GM18868 (cell line): Measurements from ENCODE around the gene RHOF.

Experiments used
- ATAC-seq: cut with Tn5 transposase; IDR thresholded peaks from one replicate; pipeline ENCODE4 v1.9.1; 2021; ENCODE audit warnings: mild to moderate bottlenecking, moderate library complexity; ENCODE audit not compliant: unreplicated experiment

RHOF gene

DNA sequence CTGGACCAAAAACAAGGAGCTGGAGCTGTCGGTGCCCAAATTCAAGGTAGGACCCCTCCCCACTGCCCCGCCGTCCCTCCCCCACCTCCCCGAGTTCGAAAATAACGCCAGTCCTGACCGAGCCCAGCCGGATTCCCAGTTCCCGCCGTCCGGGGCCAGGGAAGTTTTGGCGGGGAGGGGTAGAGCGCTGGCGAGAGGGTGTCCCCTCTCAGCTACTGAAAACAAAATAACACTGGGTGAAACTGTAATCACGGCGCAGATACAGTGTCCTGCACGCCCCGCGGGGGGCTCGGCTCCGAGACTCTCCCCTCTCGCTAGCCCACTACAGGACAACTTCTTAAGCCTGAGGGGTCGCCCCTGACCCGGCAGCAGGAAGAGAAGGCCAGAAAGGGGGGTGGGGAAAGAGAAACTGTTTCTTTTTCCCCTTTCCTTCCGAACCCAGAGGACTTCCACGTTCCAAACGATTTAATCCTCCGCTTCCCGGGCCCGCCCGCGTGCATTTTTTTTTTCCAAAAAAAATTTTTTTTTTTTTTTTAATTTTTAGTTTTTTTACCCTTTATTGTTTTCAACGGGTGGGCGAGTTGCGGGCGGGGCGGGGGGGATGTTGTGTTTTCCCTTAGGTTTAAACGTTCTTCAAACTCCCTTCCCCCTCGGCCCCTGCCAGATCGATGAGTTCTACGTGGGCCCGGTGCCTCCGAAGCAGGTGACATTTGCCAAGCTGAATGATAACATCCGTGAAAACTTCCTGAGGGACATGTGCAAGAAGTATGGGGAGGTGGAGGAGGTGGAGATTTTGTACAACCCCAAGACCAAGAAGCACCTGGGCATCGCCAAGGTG is 11.9 kb upstream of the RHOF start:
- ATAC-seq: no peak

DNA sequence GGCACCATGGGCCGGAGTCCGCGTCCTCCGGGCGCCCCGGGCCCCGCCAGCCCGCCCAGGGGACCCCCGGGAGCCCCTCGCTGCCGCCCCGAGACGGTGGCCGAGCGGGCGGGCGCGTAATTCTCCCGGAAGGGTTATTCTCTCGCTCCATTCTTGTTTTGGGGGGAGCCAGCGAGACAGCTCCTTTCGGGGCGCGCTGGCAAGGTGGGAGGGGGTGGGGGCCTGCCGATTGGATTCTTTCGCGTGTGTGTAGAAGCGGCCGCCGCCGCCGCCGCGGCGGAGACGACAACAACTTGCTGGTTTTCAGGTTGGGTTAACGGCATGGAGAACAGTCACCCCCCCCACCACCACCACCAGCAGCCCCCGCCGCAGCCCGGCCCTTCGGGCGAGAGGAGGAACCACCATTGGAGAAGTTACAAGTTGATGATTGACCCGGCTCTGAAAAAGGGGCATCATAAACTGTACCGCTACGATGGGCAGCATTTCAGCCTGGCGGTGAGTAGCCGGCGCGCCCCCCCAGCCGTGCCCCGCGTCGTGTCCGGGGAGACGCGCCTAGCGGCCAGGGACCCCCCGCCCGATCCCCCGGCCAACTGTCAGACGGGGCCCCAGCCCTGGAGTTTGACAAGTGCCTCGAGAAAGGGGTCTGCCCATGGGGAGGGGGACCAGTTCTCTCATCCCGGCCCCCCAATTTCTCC is 11.1 kb upstream of the RHOF start:
- no peak for ATAC-seq

- no peak for ATAC-seq
These were observed 10.5 kb upstream of the RHOF start, which contains the start of gene SETD1B for GRCh38 chr12:121803861-121804416. Gene SETD1B (plus strand): TSS chr12:121804009. CDS start chr12:121804738, 729 bp downstream.

GRCh38 chr12:121802843-121803698 is 9.6 kb upstream of the RHOF start:
- ATAC-seq: peak; percentile 46

GRCh38 chr12:121802485-121802842 is 9.0 kb upstream of the RHOF start:
- no peak for ATAC-seq

- ATAC-seq: no peak
These were observed 8.4 kb upstream of the RHOF start for GRCh38 chr12:121801595-121802484.

DNA sequence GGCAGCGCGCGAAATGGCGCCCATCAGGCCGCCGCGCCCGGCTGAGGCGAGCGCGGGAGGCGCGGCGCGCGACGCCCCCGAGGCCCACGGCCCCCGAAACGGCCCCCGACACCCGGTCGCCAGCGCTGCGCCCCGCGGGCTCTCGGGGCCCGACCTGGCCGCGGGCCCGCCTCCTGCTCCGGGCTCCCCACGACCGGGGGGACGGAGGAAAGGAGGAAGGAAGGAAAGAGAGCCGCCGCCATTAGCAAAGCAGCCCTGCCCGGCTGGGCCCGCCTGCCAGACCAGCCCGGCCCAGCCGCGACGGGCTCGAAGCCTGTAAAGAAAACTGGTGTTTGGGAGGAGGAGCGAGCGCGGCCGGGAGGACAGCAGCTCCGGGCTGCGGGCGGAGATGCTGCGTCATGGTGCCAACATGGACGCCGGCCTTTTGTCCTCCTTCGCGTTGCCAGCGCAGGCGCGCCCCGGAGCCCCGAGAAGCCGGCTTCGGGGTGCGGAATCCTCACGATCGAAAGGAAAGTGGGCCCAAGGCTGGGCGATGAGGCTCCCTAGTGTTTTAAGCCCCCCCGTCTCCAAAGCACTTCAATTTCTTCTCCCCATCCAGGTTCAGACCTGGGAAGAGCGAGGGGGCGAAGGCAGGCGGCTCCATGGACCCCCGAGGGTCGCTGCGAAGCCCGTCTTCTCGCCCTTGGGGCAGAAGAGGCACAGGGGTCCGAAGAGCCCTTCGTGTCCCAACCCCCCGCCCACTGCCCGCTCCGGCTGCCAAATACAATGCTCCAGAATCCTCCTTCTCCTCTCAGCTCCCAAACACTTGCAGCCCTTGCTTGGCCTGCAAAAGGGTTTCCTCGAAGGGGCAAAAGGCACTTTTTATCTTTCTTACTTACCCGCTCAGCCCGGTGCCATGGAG is 7.5 kb upstream of the RHOF start:
- ATAC-seq: no peak

DNA sequence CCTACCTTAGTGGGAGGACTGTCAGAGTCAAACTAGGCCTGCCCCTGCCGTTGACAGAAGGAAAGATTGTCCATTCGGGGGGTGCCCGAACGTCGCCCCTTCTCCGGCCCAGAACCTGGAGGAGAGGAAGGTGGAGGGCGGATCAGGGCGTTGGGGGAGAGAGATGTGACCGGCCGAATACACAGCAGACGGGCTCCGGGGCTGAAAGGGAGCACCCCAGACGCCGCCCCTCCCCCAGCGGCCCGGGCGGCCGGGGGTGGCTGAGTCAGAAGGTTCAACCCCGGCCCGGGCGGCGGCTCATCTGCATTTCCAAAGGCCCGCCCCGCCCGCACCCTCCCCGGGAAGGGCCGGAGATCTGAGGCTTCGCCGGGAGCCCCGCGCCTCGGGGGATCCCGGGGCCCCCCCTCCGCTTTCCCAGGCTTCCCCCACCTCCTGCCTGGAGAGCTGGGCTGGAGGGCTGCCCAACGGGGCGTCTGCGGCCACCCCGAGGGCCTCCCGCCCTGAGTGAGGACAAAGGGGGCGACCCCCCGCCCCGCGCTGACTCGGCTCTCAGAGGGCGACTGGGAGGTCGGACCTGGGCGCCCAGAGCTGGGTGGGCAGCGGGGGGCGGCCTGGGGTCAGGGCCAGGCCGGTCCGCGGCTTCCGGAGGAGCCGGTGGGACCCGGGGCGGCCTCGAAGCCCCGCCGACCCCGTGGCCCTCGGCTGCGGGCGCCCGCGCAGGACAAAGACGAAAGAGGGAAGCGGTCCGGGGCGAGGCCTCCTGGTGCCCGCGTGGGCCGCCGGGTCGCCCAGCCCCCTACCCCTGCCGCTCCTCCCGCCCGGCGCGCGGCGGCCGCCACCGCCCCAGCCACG is 6.6 kb upstream of the RHOF start:
- ATAC-seq: no peak

DNA sequence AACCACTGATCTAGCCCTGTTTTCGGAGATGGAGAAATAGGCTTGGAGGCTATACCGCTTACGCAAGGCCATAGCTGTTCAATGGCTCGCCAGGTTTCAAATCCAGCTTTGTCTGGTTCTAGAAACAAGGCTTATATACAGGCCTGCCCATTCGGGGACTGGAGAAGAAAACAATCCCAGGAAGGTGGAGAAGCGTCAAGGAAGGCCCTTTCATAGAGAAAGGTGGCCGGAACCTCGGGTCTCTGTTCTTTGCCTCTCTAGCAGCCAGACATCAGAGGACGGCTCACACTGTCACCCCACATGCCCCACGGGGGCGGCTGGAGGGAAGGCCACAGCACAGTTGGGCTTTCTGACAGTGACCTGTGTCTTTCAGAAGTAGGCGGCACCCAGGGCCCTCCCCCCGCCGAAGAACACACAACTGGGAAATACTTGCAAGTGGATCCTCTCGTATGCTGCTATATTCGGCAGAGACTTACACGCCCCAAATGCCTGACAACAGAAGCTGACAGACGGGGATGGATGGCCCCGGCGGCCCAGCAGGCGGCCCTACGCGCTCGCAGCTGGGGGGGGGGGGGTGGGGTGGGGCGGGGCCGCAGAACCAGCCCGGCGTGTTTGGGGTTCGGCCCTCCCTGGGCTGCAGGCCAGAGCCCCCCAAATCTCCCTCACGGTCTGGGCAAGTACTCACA is 5.8 kb upstream of the RHOF start:
- no peak for ATAC-seq

DNA sequence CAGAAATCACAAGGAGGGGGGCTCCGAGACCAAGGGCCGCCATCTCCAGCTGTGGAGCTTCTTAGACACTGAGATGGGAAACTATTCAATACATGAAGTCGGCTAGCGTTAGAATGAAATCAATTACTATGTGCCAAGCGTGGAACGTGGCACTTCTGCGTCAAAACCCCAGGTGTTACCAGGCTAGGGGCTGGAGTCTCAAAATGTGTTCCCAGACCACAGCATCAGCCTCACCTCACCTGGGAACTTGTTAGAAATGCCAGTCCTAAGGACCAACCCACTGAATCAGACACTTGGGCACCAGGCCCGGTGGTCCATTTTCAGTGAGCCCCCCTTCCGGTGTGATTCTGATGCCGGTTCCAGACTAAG is 5.3 kb upstream of the RHOF start:
- ATAC-seq: no peak

- no peak for ATAC-seq
These were observed 4.7 kb upstream of the RHOF start for GRCh38 chr12:121797937-121798786.

DNA sequence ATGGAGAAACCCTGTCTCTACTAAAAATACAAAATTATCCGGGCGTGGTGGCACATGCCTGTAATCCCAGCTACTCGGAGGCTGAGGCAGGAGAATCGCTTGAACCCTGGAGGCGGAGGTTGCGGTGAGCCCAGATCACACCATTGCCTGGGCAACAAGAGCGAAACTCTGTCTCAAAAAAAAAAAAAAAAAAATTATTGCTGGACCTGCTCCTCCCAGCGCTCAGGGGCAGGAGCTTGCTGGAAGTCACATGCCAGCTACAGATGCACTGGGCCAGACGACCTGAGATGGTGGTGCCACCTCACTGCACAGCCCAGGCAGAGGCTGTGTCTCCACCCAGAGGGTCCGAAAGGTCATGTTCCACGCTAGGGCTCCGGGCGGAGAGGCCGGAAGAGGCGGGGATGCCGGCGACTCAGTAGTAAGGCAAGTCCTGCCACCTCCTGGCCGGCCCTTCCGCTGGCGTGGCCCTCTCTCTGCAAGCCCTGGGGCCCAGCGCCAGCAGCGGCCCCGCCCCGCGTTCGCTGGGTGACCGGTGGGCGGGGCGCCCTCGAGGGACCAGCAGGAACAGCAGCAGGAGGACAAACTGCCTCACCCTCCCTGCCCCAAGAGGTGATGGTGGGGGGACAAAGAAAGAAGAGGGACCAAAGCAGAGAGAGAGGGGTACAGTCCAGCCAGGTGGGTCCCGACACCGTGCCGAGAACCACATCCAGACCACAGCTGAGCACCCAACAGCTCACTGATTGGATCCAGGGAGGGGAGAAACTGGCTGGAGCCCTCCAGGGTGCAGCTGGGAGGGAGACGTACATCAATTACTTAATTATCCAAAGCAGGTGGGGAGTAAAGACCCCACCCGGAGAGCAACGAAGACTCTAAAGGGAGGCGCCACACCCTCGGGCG is 3.6 kb upstream of the RHOF start:
- ATAC-seq: no peak

DNA sequence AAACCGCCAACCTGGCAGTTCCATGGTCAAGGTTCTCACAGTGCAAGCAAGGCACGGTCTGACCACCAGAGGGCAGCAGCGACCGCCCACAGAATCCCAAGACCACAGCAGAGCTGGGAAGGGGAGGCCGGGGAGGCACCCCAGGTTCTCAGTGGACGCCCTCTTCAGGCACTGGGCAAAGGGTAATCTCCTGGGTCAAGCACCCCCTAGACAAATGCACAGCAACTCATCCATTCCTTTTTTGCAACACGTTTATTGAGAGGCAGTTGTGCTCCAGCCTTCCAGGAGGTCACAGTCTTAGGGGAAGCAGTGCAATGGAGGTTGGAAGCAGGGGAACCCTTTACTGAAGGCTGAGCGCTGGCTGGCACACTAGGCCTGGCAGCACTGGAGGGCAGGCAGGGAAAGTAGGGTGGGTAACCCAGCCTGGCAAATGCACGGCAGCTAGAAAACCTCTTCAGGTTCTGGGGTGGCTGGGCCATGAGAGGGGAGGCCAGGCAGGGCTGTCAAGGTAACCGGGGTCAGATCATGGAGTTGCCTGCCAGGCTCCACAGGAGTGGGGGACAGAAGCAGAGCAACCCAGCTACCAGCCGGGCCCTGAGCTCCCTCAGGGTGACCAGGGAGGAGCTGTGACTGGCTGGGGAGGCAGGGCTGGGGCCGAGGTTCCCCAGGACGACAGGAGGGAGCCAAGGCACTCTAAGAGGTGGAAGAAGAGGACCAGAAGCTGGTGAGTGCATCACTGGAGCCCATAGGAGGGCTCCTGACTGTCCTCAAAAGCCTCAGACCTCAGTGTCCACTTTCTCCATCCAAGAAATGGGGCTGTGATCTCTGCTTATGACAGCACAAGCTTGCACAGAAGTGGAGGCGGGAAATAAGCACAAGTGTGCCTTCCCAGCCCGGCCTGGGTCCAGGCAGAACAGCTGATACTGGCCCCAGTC is 1.8 kb upstream of the RHOF start:
- ATAC-seq: no peak

GRCh38 chr12:121794534-121795033 is 1.1 kb upstream of the RHOF start:
- ATAC-seq: no peak
